Endothelial cell of umbilical vein (primary cell): Measurements from ENCODE around the gene RBM17. TPM values are rescaled to one million over a fixed set of nuclear protein-coding genes. Genes with fewer than 3 reads are reported as not detected.

Source experiments
- BruUV-seq: library from RNA; stranded (reverse); fragments of 400-500 nt; replicated peaks from 2 replicates; lab custom pipeline; 2021; lab: Mats Ljungman, UMichigan
- CTCF ChIA-PET: fragments of 300-600, 350-600 bp; sonication (Branson Sonifier 250); formaldehyde crosslinking; loops from one replicate; lab custom pipeline; 2021; ENCODE audit warnings: antibody characterized with exemption, inconsistent platforms; lab: Charles Lee
- POLR2A ChIA-PET: fragments of 300-600, 350-600 bp; sonication (Branson Sonifier 250); formaldehyde crosslinking; loops from one replicate; lab custom pipeline; 2021; ENCODE audit warnings: antibody characterized with exemption, inconsistent platforms; lab: Charles Lee
- DNase-seq: peaks from one replicate; pipeline ENCODE4 v3.0.0-alpha.2; 2011; ENCODE audit warnings: low read depth, low spot score
- FAIRE-seq: peaks from 2 replicates; lab custom pipeline; 2011; peaks lifted over from hg19 to GRCh38; lab: Jason Lieb, UNC
- H2AFZ ChIP-seq: 2 replicates; pipeline ENCODE4 v1.6.0; 2012; ENCODE audit warnings: low read depth, low read length, control low read depth, inconsistent platforms
- H3K27ac ChIP-seq: 2 replicates; pipeline ENCODE4 v1.5.1; 2011; ENCODE audit warnings: low read depth, mild to moderate bottlenecking, control low read depth, low read length, moderate library complexity; ENCODE audit not compliant: insufficient read depth
- H3K27me3 ChIP-seq, 2 experiments: 2 replicates each; pipeline versions ENCODE4 v1.6.0 to v1.6.1; 2011; ENCODE audit warnings: low read length in 2 of 2, mixed read lengths in 1 of 2; ENCODE audit not compliant: control insufficient read depth in 2 of 2, insufficient read depth in 2 of 2
- H3K36me3 ChIP-seq, 2 experiments: 2 replicates in 1 of 2; 3 replicates in 1 of 2; pipeline ENCODE4 v1.5.1; 2011; ENCODE audit warnings: low read length in 2 of 2, mild to moderate bottlenecking in 1 of 2, moderate library complexity in 1 of 2; ENCODE audit not compliant: control insufficient read depth in 2 of 2, insufficient read depth in 2 of 2; ENCODE audit errors: extremely low read depth in 1 of 2
- H3K4me1 ChIP-seq: 3 replicates; pipeline ENCODE4 v1.5.1; 2011; ENCODE audit warnings: mild to moderate bottlenecking, low read length; ENCODE audit not compliant: control insufficient read depth, insufficient read depth; ENCODE audit errors: extremely low read depth
- H3K4me2 ChIP-seq: 2 replicates; pipeline ENCODE4 v1.6.1; 2011; ENCODE audit warnings: low read length, control low read depth, mixed read lengths; ENCODE audit not compliant: insufficient read depth
- H3K4me3 ChIP-seq, 3 experiments: fragments of 200-600 bp in 1 of 3; sonication (generic), shearing (Covaris generic) in 1 of 3; replicated peaks in 1 of 3; 2 replicates each; pipeline ENCODE4 v1.5.1; 2011 to 2016; ENCODE audit warnings: control low read depth in 3 of 3, low read length in 3 of 3, mild to moderate bottlenecking in 2 of 3, inconsistent platforms in 1 of 3, low read depth in 1 of 3, moderate library complexity in 1 of 3; ENCODE audit not compliant: insufficient read depth in 1 of 3
- H3K79me2 ChIP-seq: 2 replicates; pipeline ENCODE4 v1.6.0; 2012; ENCODE audit warnings: low read length, inconsistent platforms; ENCODE audit not compliant: control insufficient read depth, insufficient read depth
- H3K9ac ChIP-seq: replicated peaks from 2 replicates; pipeline ENCODE3; 2011; ENCODE audit warnings: low read length, control low read depth; ENCODE audit not compliant: insufficient read depth; ENCODE audit errors: extremely low read depth
- H3K9me1 ChIP-seq: replicated peaks from 3 replicates; pipeline ENCODE4 v1.6.0; 2011; ENCODE audit warnings: mild to moderate bottlenecking, low read length; ENCODE audit not compliant: control insufficient read depth, insufficient read depth; ENCODE audit errors: extremely low read depth
- H3K9me3 ChIP-seq: replicated peaks from 2 replicates; pipeline ENCODE4 v1.5.1; 2012; ENCODE audit warnings: low read length, inconsistent platforms; ENCODE audit not compliant: control insufficient read depth, insufficient read depth
- H4K20me1 ChIP-seq: replicated peaks from 2 replicates; pipeline ENCODE3; 2011; ENCODE audit warnings: mild to moderate bottlenecking, low read length; ENCODE audit not compliant: control insufficient read depth, insufficient read depth; ENCODE audit errors: extremely low read depth
- JUN ChIP-seq: IDR thresholded peaks from 2 replicates; pipeline ENCODE4 v1.6.1; 2011; ENCODE audit warnings: borderline replicate concordance, low read depth; ENCODE audit not compliant: insufficient read length, insufficient read depth
- MYC ChIP-seq: IDR thresholded peaks from one replicate; pipeline ENCODE4 v1.6.1; 2011; ENCODE audit warnings: mild to moderate bottlenecking, low read depth, low read length
- POLR2A ChIP-seq: IDR thresholded peaks from 2 replicates; pipeline ENCODE4 v1.6.1; 2012; ENCODE audit warnings: low read depth, mild to moderate bottlenecking, control low read depth, low read length
- POLR2AphosphoS5 ChIP-seq: IDR thresholded peaks from 2 replicates; pipeline ENCODE4 v1.6.1; 2012; ENCODE audit warnings: low read depth, mild to moderate bottlenecking, control low read depth, low read length, moderate library complexity; ENCODE audit not compliant: insufficient read depth
- dilution Hi-C: fragments of 300-500 bp; cut with MboI; formaldehyde crosslinking; loops from one replicate; pipeline ENCODE4 v1.15.0; 2019; ENCODE audit warnings: low sequenced_read_pairs; ENCODE audit not compliant: extremely low pct_ligation_motif_present
- intact Hi-C: fragments of 100-400 bp; cut with micrococcal nuclease; formaldehyde crosslinking; loops from one replicate; pipeline ENCODE4 v1.10.0; 2022
- polyA plus RNA-seq, 4 experiments: library from polyadenylated mRNA; depleted of rRNA in 3 of 4; stranded (reverse) in 3 of 4; unstranded in 1 of 4; fragments of >200 nt; gene quantifications; 2 replicates each; pipeline versions ENCODE4 v1.2.1 to v1.2.3, GENCODE V29; 2011 to 2012; ENCODE audit warnings: missing spikeins in 1 of 4
- total RNA-seq: library from RNA; stranded (reverse); gene quantifications from 2 replicates; pipeline ENCODE4 v1.2.3, GENCODE V29; 2021
- TF ChIP-seq, protein P1 (sequence below): IDR thresholded peaks from 2 replicates; pipeline ENCODE4 v1.6.1; 2011; ENCODE audit not compliant: insufficient read depth, insufficient read length

RBM17 gene
- total and polyA plus RNA-seq, 2 donors (not counting 3 experiments of a cell fraction or from before 2014, with no cell fraction given), result 23.1 to 148 TPM

DNA sequence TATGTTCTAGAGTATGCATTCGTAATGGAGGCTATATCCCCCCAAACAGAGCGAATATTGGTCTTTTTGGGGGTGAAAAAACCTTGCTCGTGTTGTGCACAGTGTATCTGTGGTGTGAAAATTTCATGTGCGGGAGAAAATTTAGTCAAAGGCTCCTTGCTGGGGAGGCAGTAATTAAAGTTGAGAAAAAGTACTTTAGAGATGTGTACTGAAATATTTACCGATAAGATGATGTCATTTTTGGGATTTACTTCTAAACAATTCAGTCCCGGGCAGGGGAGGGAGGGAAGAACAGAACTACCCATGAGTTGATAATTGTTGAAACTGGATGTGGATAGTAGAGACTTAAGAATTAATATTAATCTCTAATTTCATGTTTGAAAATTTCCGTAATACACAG lies 9.3 kb downstream of the RBM17 start:
- Histone ChIP-seq H4K20me1 (peaks cover 6% of the 10 kb centered on the region), H3K9me1 (no peaks in the 10 kb centered on the region), H3K36me3 (peaks cover 7 to 14% of the 10 kb centered on the region in 2 experiments), H3K27me3 (no peaks in the 10 kb centered on the region), H3K27ac (no peak overlapping the region), H3K9ac (no peak overlapping the region), H3K4me1 (peaks cover 3% of the 10 kb centered on the region), H3K9me3 (no peaks in the 10 kb centered on the region), H2AFZ (no peak overlapping the region), H3K79me2 (peaks cover 79% of the 10 kb centered on the region), H3K4me3 (no peak overlapping the region), H3K4me2 (no peak overlapping the region)
- POLR2A ChIA-PET, result no interaction called here
- intact Hi-C loops, result no loop called here
- BruUV-seq, result no TSS peak
- DNase-seq (no peak), FAIRE-seq (no peak)
- TF ChIP-seq, protein P1, sequence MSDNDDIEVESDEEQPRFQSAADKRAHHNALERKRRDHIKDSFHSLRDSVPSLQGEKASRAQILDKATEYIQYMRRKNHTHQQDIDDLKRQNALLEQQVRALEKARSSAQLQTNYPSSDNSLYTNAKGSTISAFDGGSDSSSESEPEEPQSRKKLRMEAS, result no peak
- TF ChIP-seq MYC (no peak), POLR2AphosphoS5 (no peak)
- CTCF ChIA-PET, result no interaction called here
- dilution Hi-C loops, result loop anchor here (25.0 kb wide), 1 partner anchor 136 kb away; no protein-coding TSS in a partner anchor

DNA sequence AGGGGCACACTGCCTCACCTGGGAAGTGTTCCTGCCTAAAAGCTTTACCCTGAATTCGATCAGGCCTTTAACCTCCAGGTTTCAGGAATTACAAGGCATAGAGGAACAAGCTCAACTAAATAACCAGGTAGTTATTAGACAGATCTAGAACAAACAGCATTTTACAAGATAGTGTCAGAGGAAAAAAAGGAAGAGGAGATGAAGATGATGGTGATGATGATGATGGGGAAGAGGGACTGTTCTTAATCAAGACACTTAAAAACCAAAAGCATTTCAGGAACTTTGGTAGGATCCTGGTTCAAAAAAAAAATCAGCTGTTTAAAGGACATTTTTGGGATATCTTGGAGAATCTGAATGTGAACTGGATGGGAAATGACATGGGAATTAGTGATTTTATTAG lies 11.5 kb downstream of the RBM17 start:
- Histone ChIP-seq H3K36me3 (peaks cover 9 to 19% of the 10 kb centered on the region in 2 experiments), H3K9me3 (no peaks in the 10 kb centered on the region), H3K79me2 (peaks cover 74% of the 10 kb centered on the region), H3K27me3 (no peaks in the 10 kb centered on the region), H3K4me2 (no peak overlapping the region), H3K27ac (no peak overlapping the region), H3K4me1 (peaks cover 9% of the 10 kb centered on the region), H2AFZ (no peak overlapping the region), H4K20me1 (peaks cover 6% of the 10 kb centered on the region), H3K9me1 (no peaks in the 10 kb centered on the region), H3K4me3 (no peak overlapping the region), H3K9ac (no peak overlapping the region)
- FAIRE-seq, result no peak
- no peak for DNase-seq
- no peak for TF ChIP-seq POLR2A
- no peak for TF ChIP-seq JUN
- BruUV-seq, result no TSS peak
- ChIA-PET CTCF (interaction anchor here (1.2 to 2.6 kb wide), 3 partner anchors 12 to 301 kb away, joined by 3 to 9 read pairs (median 3); partner anchors contain the start of gene RBM17), POLR2A (no interaction called here)
- intact Hi-C loops (no loop called here), dilution Hi-C loops (no loop called here)
